Activated CD4-positive, alpha-beta T cell treated with anti-CD3 and anti-CD28 coated beads for 1 hour (primary cell): ENCODE results near the gene HAUS6.
"Not testable (repeated sequence)": the region's sequence is repeated elsewhere in the genome, so short reads cannot be mapped to it uniquely, and the experiment has no call there.

ENCODE experiments used
- DNase-seq: peaks from one replicate; pipeline ENCODE4 v3.0.0-alpha.2; 2020

Gene HAUS6

DNA sequence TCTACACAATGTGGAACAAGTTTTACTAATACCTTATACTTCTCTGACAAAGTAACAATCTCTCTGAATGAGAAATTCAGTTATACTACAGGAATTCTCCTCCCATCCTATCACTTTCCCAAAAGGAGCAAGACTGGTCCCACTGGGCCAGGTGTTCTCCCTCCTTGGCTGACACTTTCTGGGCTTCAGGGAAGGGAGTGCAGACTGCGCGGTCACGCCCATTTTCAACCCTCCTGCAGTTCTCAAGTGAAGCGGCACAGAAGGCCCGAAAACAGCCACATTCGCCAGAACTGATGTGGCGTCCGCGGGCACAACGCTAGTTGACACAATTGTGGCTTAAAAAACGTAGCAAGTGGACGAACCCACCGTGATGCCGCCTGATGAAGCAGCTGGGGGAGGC, 70.3 kb downstream of the HAUS6 start:
- DNase-seq: no peak

DNA sequence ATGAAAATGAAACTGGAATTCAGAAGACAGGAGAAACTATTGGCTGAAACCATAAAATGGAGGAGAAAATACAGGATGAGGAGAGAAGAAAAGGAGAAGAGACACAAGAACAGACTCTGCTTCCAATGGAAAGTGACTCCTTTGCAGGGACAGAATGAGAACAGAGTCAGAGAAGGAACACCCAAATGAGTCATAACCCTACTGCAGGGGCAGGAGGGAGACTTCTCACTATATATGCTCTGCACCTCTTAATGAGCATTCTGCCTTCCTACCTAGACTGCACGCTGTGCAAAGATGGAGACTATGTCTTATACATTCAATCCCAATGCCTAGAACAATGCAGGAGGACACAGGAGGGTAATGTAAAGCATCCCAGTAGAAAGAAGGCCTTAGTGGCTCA, 71.8 kb downstream of the HAUS6 start:
- DNase-seq: no peak

DNA sequence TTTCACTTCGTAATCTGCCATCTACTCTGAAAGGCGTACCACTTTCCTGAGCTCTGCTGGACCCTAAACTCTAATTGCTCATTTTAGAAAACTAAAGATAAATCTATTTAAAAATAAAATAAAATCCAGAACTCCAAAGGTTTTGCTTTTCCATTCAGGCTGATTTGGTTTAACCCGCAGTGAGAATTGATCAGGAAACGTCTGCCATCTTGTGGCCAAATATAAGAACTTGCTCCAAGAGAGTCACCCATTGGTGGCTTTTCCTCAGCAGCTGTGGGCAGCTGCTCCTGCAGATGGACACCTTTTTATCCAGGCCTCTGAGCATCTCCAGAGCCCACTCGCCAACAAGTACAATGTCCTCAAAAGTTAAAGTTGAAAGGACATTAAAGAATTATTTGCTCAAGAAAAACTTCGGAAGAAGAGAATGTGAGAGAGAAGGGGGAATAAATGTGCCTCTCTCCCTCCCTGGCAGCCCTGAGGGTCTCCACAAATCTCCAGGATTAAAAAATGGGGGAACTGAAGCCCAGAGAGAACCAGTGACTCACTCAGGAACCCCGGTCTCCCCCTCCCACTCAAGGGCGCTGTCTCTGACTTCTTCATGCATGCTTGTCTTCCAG, 73.8 kb downstream of the HAUS6 start:
- no peak for DNase-seq

DNA sequence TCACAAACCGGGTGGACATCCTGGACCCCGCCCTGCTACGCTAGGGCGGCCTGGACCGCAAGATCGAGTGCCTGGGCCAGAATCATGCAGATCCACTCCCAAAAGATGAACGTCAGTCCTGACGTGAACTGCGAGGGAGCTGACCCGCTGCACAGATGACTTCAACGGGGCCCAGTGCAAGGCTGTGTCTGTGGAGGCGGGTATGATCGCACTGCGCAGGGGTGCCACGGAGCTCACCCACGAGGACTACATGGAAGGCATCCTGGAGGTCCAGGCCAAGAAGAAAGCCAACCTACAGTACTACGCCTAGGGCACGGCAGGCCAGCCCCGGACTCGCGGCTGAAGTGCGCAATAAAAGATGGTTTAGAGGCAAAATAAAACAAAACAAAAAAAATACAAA, 74.9 kb downstream of the HAUS6 start:
- no peak for DNase-seq

DNA sequence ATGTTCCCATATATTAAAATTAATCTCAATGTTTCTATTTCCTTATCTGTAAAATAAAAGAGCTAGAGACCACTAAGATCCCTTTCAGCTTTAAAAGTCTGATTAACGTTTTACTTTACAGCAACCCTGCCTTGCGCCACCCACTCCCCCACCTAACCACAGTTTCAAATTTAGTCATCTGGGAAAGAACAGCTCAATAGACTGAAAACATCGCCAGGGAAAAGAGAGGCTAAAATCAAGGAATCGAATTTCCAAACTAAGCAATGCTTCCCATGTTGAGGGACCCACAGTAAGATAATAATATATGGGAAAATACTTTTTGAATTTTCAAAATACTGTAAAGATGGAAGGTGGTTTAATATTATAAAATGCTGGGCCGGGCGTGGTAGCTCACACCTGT, 76.3 kb downstream of the HAUS6 start:
- DNase-seq: no peak

DNA sequence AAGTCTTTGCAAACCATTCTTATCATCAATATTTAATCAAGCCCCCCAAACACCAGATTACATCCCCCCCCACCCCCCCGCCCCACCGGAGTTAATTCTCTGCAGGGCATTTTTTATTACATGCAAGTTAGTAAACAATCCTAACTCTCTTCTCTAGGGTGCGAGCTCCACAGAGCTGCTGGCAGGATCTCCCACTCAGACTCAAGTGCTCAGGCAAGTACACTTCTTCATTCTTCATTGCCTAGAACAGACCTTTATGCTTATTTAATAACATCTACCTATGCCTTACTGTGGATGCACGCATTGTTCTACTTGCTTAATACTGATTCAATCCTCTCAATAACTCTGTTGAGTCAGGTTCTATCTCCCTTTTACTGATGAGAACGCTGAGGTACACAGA, 79.6 kb downstream of the HAUS6 start:
- DNase-seq: no peak

DNA sequence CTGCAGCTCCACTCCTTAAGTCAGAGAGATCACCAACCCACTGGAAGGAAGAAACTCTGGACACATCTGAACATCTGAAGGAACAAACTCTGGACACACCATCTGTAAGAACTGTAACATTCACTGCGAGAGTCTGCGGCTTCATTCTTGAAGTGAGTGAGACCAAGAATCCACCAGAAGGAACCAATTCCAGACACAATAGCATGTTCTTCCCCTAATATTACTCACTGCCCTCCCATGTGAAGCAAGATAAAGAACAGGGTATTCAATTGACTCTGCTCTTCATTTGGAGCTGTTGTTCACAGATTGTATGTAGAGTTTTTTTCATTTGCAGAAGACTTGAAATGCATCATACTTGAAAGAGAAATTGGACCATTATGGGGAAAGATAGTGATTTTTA, 80.5 kb downstream of the HAUS6 start:
- DNase-seq: no peak

DNA sequence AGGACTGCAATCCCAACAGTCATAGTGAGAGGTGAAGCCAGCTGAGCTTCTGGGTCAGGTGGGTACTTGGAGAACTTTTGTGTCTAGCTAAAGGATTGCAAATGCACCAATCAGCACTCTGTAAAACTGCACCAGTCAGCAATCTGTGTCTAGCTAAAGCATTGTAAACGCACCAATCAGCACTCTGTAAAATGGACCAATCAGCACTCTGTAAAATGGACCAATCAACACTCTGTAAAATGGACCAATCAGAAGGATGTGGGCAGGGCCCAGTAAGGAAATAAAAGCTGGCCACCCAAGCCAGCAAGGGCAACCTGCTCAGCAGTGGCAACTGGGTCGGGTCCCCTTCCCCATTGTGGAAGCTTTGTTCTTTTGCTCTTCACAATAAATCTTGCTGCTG, 81.1 kb downstream of the HAUS6 start:
- not testable (repeated sequence) for DNase-seq

DNA sequence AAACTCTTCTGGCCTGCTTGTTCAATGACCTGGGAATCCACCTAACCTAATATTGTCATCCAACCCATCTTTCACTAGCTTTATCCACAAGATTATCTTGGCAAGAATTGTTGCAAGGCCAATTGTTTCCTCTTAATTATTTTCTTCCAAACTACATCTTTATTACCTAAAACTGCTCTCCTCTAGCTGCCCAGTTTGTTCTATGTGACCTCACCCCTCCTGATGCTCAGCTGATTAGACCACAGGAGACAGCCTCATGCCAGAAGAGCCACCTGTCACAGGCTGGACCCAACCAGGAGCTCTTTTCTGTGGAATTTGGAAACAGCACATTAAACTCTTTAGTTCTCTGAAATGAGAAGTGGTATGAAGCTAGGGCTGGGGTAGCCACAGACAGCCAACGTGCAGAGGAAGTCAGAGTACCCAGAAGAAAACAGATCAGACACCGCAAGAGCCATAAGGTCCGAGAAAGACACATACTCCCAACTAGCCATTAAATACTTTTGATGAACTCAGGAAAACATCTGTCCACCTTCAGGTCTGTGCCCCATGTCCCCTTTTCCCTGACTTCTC, 81.7 kb downstream of the HAUS6 start:
- DNase-seq: no peak

DNA sequence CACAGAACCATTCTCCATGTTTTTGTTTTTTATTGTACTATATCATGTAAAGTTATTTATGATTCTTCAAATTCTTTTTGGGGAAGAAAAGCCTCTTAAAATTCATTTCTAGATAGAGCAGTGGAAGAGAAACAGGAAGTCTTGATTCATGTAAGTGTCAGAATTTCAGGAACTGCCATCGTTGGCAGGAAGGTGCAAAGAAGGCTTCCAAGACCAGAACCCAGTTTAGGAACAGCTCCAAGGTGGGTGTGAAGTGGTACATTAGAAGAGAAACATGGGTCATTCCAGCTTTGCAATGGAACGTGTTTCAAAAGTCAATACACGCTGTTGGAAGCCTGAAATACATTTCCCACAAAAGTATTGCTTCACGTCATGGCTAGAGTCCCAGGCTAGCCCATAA, 84.5 kb downstream of the HAUS6 start:
- DNase-seq: no peak

DNA sequence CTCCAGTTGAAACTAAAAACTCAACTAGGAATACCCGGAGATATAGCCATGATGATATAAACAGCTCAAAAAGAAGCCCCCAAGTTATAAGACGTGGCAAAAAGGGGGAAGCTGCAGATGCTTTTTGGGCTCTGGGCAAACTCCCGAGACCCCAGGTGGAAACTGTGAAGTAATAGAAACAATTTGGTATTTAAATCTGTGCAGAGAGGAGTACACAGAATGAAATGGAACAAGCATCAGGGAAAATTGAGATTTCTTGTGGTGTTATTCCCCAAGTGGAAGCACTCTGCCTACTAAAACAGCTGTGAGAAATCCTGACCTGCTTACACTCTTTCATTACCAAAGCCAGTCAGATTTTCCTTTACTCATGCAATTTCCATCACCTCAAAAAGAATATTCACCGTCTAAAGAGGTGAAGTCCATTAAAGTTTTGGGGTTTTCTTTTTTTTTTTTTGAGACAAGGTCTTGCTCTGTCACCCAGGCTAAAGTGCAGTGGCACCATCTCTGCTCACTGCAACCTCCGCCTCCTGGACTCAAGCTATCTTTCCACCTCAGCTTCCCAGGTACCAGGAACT, 93.2 kb downstream of the HAUS6 start:
- DNase-seq: no peak
